ENCODE measurements around the gene NDUFB10.

Gene NDUFB10

DNA sequence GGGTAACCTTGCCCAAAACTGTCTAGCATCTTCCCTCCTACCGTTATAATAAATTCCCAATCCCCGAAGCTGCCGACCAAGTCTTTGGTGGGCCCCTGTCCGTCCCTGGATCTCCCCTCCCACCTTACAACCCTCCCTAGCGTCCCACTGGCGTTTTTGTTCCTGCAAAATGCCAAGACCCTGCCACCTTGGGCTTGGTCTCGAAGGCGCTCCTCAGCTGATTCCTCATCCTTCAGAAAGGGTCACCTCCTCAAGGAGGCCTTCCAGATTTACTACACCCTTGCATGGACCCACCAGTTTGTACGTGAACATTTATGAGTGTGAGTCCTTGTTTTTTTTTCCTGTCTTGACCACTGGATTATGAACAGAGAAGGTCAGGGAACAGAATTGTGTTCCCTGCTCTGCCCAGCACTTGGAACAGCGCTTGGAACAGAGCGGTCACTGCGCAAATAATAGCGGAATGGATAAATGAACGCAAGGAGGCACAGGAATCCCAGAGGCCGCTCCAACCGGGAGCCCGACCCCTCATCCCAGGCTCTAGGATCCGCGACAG lies 23.7 kb downstream of the NDUFB10 start:
- DNase-seq (ENCODE audit: extremely low spot score): no peak
- CTCF ChIA-PET: no interaction called here
- no peak for TF ChIP-seq ELF4 (IDR thresholded peaks at IDR 0.05)
- POLR2A ChIA-PET: interaction anchor here (1.6 to 9.2 kb wide), 5 partner anchors 11 to 40 kb away, joined by 6 to 88 read pairs (median 12); partner anchors contain the start of genes MSRB1, RNF151, RPS2 and TBL3

DNA sequence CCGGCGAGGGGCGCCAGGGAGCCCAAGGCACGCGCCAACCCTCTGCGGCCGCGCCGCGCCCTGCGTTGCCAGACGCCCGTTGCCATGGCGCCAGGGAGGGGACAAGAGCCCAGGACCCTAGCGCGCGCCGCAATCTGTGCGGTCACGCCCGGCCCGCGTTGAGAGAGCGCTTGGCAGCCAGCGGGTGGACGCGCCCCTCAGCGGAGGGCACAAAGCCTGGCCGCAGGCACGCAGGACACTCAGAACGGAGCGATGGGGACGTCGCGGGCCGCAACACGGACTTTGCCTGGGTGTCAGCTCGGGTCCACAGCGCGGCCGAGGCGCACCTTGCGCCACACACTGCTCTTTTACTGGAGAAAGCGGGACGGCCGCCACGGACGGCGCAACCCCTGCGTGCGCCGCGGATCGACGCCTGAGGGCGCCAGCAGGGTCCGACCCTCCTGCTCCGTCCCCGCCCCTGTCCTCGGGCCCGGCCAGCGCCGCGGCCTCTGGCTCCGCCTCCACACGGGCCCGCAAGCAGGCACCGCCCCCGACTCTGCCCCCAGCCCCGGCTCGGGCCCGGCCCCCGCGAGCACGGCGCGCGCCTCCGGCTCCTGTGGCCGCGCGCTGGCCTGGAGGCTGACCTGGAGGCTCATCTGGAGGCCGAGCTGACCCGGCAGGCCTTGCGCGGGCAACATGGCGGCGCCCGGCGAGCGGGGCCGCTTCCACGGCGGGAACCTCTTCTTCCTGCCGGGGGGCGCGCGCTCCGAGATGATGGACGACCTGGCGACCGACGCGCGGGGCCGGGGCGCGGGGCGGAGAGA lies 24.4 kb downstream of the NDUFB10 start, which contains the start of gene GFER:
TSS of gene GFER (plus strand) at position 650 of the 803 bp plus-strand sequence. CDS start at position 676, 26 bp downstream.
- DNase-seq (ENCODE audit: extremely low spot score): peak; percentile 93
- TF ChIP-seq ELF4 (IDR thresholded peaks at IDR 0.05) (no peak), FOXM1 (IDR thresholded peaks at IDR 0.05; ENCODE audit: borderline replicate concordance) (peak; percentile 59; the same call in 1 of the 2 replicates), TARDBP (IDR thresholded peaks at IDR 0.05) (peak; percentile 38; the same call in 1 of the 2 replicates), SP1 (IDR thresholded peaks at IDR 0.05) (no peak), ARNT (IDR thresholded peaks at IDR 0.05) (peak; percentile 42; the same call in 1 of the 2 replicates), CTBP1 (IDR thresholded peaks at IDR 0.05; ENCODE audit: borderline replicate concordance) (0 out of 2 replicates have a peak, but pooled peaks have one; percentile 36), LEF1 (IDR thresholded peaks at IDR 0.05; ENCODE audit: borderline replicate concordance) (peak; percentile 74; the same call in 1 of the 2 replicates)
- TF ChIP-seq, protein P1, sequence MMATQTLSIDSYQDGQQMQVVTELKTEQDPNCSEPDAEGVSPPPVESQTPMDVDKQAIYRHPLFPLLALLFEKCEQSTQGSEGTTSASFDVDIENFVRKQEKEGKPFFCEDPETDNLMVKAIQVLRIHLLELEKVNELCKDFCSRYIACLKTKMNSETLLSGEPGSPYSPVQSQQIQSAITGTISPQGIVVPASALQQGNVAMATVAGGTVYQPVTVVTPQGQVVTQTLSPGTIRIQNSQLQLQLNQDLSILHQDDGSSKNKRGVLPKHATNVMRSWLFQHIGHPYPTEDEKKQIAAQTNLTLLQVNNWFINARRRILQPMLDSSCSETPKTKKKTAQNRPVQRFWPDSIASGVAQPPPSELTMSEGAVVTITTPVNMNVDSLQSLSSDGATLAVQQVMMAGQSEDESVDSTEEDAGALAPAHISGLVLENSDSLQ (IDR thresholded peaks at IDR 0.05): no peak
- ChIA-PET CTCF (no interaction called here), POLR2A (interaction anchor here (0.7 to 9.2 kb wide), 5 partner anchors 8 to 172 kb away, joined by 3 to 88 read pairs (median 8); partner anchors contain the start of genes RNF151, RPS2, TBL3 and TRAF7)

DNA sequence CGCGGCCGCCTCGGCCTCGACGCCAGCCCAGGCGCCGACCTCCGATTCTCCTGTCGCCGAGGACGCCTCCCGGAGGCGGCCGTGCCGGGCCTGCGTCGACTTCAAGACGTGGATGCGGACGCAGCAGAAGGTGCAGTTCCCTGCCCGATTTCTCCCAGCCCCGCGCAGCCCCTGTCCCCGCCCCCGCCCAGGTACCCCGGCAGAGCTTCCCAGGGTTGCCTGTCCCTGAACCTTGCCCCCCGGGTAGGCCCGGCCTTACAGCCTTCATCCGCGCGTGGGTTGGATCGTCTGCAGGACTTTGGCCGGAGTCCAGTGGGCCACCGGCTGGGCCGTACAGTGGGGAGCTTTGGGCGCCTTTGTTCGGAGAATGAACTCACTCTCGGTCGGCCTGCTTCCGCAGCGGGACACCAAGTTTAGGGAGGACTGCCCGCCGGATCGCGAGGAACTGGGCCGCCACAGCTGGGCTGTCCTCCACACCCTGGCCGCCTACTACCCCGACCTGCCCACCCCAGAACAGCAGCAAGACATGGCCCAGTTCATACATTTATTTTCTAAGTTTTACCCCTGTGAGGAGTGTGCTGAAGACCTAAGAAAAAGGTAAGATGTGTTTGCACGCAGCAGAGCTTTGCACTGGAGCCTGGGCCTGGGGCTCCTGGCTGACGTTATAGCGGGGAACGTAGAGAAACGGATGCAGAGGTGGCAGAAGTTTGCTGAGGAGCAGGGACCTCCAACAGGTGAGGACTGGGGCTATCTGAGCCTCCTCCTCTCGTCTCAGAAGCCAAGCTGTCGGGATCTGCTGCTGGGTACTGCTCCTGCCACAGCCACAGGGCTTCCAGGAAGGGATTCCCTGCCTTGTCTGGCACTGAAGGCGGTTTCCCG lies 25.2 kb downstream of the NDUFB10 start:
- CTCF ChIA-PET: no interaction called here
- TF ChIP-seq ARNT (IDR thresholded peaks at IDR 0.05) (no peak), NFRKB (IDR thresholded peaks at IDR 0.05) (no peak), TARDBP (IDR thresholded peaks at IDR 0.05) (no peak), ELF4 (IDR thresholded peaks at IDR 0.05) (no peak), LEF1 (IDR thresholded peaks at IDR 0.05; ENCODE audit: borderline replicate concordance) (0 out of 2 replicates have a peak, but pooled peaks have one; percentile 0)
- TF ChIP-seq, protein P1 (IDR thresholded peaks at IDR 0.05): no peak
- POLR2A ChIA-PET: interaction anchor here (0.7 to 9.2 kb wide), 7 partner anchors 9 to 171 kb away, joined by 3 to 88 read pairs (median 6); partner anchors contain the start of genes RNF151, RPS2, TBL3 and TRAF7
- no peak for DNase-seq (ENCODE audit: extremely low spot score)

DNA sequence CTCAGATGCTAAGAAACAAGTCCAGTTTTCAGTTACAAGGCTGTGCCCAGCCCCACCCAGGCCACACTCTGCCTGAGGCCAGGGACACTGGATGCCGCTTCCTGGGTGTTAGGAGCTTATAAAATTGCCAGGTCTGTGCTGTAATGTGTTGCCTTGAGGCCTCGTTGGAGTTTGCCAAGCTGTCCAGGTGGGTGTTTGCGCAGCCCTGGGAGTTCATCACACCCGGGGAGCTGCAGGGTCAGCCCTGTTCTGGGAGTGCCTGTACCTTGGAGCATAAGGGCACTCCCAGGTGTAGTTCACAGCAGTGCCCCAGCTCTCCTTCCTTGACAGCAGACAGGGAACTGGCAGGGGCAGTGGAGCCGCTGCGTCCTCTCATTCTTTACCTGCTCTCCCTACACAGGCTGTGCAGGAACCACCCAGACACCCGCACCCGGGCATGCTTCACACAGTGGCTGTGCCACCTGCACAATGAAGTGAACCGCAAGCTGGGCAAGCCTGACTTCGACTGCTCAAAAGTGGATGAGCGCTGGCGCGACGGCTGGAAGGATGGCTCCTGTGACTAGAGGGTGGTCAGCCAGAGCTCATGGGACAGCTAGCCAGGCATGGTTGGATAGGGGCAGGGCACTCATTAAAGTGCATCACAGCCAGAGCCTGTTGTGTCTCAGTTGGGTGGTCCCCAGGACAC lies 26.3 kb downstream of the NDUFB10 start:
- TF ChIP-seq HDGF (IDR thresholded peaks at IDR 0.05; ENCODE audit: borderline replicate concordance): no peak
- TF ChIP-seq LEF1 (IDR thresholded peaks at IDR 0.05; ENCODE audit: borderline replicate concordance): no peak
- TF ChIP-seq TARDBP (IDR thresholded peaks at IDR 0.05): no peak
- TF ChIP-seq ELF4 (IDR thresholded peaks at IDR 0.05): no peak
- no peak for TF ChIP-seq SP1 (IDR thresholded peaks at IDR 0.05)
- no peak for TF ChIP-seq FOXM1 (IDR thresholded peaks at IDR 0.05; ENCODE audit: borderline replicate concordance)
- TF ChIP-seq, protein P1 (IDR thresholded peaks at IDR 0.05): no peak
- TF ChIP-seq ARNT (IDR thresholded peaks at IDR 0.05): no peak
- no peak for TF ChIP-seq ZNF384 (IDR thresholded peaks at IDR 0.05)
- no peak for TF ChIP-seq SUZ12 (IDR thresholded peaks at IDR 0.05)
- no peak for DNase-seq (ENCODE audit: extremely low spot score)
- CTCF ChIA-PET: no interaction called here
- POLR2A ChIA-PET: interaction anchor here (0.9 to 9.2 kb wide), 5 partner anchors 8 to 170 kb away, joined by 3 to 88 read pairs (median 8); partner anchors contain the start of genes RNF151, RPS2, TBL3 and TRAF7

DNA sequence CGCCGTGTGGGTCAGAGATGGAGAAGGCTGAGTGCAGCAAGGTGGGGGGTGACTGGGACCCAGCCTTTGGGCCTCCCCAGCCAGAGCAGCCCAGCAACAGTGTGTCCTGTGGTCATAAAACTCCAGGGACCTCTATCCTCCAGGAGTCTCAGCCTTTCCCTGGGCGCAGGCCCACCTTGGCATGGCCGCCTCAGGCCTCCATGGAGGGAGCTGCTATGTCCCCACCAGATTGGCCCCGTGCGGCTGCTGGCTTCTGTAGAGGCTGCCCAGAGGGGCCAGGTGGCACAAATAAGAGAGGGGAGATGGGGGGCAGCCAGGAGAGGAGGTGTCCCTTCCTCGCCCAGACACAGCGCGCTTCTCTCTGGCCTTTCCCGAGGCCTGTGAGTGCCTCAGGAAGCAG lies 27.9 kb downstream of the NDUFB10 start:
- POLR2A ChIA-PET: interaction anchor here (9.2 kb wide), 1 partner anchor 22 kb away, joined by 88 read pairs; the partner anchor contains the start of genes RNF151 and RPS2
- CTCF ChIA-PET: interaction anchor here (1.3 kb wide), 1 partner anchor 17 kb away, joined by 6 read pairs; no protein-coding TSS in a partner anchor
- DNase-seq (ENCODE audit: extremely low spot score): no peak
- TF ChIP-seq ARNT (IDR thresholded peaks at IDR 0.05) (no peak), SUZ12 (IDR thresholded peaks at IDR 0.05) (no peak), FOXA1 (IDR thresholded peaks at IDR 0.05) (no peak), ELF4 (IDR thresholded peaks at IDR 0.05) (no peak), BHLHE40 (IDR thresholded peaks at IDR 0.05; ENCODE audit: borderline replicate concordance) (no peak), TARDBP (IDR thresholded peaks at IDR 0.05) (no peak), ZNF384 (IDR thresholded peaks at IDR 0.05) (no peak), HDGF (IDR thresholded peaks at IDR 0.05; ENCODE audit: borderline replicate concordance) (no peak), LEF1 (IDR thresholded peaks at IDR 0.05; ENCODE audit: borderline replicate concordance) (no peak), L3MBTL2 (conservative IDR thresholded peaks at IDR 0.05) (no peak), FOXM1 (IDR thresholded peaks at IDR 0.05; ENCODE audit: borderline replicate concordance) (no peak), SP1 (IDR thresholded peaks at IDR 0.05) (no peak)
- TF ChIP-seq, protein P1 (IDR thresholded peaks at IDR 0.05): no peak

Measured in HEK293T (cell line).